Measurements from ENCODE around the gene SACM1L. TPM values are rescaled to one million over a fixed set of nuclear protein-coding genes. Genes with fewer than 3 reads are reported as not detected.

SACM1L gene
- total and polyA plus RNA-seq, 2 of the 8 experiments (the other 6 are each of a cell fraction or from before 2014, with no cell fraction given), result 20.1 to 61.0 TPM

- no peak for TF ChIP-seq CBX8 (IDR thresholded peaks at IDR 0.05; ENCODE audit: borderline replicate concordance, low read depth, low read length)
- TF ChIP-seq USF2 (IDR thresholded peaks at IDR 0.05; ENCODE audit: low read length), result no peak
- no peak for TF ChIP-seq YY1 (IDR thresholded peaks at IDR 0.05; ENCODE audit: low read depth, low read length)
Measured at GRCh38 chr3:45765958-45766357, 76.8 kb downstream of the SACM1L start (continued).

Measured in H1 (cell line).